HG03175 (cell line): ENCODE results near the gene PPHLN1.
"Not testable (repeated sequence)": the region's sequence is repeated elsewhere in the genome, so short reads cannot be mapped to it uniquely, and the experiment has no call there.

Source experiments
- ATAC-seq: cut with Tn5 transposase; IDR thresholded peaks from one replicate; pipeline ENCODE4 v1.9.1; 2021; ENCODE audit warnings: mild to moderate bottlenecking, moderate library complexity; ENCODE audit not compliant: unreplicated experiment

The PPHLN1 gene

DNA sequence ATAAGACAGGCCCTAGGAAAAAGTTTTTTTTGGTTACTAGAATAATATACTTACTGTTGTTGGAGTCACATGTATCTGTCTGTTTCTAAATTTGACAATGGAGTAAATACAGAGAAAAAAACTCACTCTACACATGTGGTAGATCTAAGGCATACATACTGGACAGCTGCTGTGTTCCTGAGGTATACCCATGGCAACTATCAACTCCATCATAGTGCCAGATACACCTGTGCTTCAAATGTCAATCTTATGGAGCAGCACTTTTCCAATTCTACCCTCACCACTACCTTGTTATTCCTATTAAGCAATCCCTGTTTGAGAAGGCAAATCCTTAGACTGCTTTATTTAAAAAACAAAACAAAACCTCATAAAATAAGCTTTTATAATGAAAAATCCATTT lies 3.4 kb upstream of the PPHLN1 start:
- no peak for ATAC-seq

DNA sequence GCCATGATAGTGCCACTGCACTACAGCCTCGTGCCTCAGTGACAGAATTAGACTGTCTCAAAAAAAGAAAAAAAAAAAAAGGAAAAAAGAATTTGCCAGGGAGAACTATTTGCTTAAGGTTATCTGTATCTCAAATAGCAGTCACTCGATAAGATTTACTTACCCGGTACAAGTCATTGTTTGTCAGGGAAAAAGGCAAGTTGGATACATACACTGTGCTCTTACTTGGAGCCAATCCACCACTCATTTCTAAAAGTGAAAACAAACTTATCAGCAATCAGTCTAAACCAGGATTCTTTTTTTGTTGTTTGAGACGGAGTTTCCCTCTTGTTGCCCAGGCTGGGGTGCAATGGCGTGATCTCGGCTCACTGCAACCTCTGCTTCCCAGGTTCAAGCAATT lies 2.1 kb upstream of the PPHLN1 start:
- ATAC-seq: no peak

DNA sequence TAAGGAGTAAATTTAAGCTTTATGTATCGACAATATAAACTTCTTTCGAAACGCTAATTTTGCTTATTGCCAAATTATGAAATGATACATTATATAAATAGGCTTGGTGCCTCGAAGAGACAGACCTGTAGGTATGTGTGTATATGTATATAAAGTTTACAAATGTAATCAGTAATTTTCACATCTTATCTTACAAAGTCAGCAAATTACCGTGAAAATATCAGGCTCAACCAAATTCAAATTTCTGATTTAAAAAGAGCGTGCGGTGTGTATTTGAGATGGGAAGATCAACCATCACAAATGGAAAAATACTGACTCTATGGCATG lies 678 bp upstream of the PPHLN1 start:
- ATAC-seq: no peak

- peak; percentile 41 for ATAC-seq
These were observed 717 bp downstream of the PPHLN1 start for GRCh38 chr12:42326541-42327226.

GRCh38 chr12:42327227-42327590 lies 1.2 kb downstream of the PPHLN1 start:
- ATAC-seq: no peak

- ATAC-seq: not testable (repeated sequence)
These were observed 4.1 kb downstream of the PPHLN1 start for GRCh38 chr12:42330097-42330496.

GRCh38 chr12:42332301-42333285 lies 6.6 kb downstream of the PPHLN1 start:
- peak; percentile 79 for ATAC-seq

- ATAC-seq: no peak
These were observed 10.3 kb downstream of the PPHLN1 start for GRCh38 chr12:42336286-42336685.

GRCh38 chr12:42338280-42338679 lies 12.3 kb downstream of the PPHLN1 start:
- ATAC-seq: no peak

GRCh38 chr12:42342028-42342427 lies 16.1 kb downstream of the PPHLN1 start:
- ATAC-seq: no peak

GRCh38 chr12:42343721-42344120 lies 17.8 kb downstream of the PPHLN1 start:
- no peak for ATAC-seq

GRCh38 chr12:42346403-42347002 lies 20.5 kb downstream of the PPHLN1 start:
- ATAC-seq: no peak

GRCh38 chr12:42349119-42350020 lies 23.4 kb downstream of the PPHLN1 start:
- not testable (repeated sequence) for ATAC-seq

DNA sequence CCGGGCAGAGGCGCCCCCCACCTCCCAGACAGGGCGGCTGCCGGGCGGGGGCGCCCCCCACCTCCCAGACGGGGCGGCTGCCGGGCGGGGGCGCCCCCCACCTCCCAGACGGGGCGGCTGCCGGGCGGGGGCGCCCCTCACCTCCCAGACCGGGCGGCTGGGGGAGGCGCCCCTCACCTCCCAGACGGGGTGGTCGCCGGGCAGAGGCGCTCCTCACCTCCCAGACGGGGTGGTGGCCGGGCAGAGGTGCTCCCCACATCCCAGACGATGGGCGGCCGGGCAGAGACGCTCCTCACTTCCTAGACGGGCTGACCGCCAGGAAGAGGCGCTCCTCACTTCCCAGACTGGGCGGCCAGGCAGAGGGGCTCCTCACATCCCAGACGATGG lies 24.0 kb downstream of the PPHLN1 start:
- not testable (repeated sequence) for ATAC-seq

- no peak for ATAC-seq
These were observed 30.4 kb downstream of the PPHLN1 start for GRCh38 chr12:42356344-42356743.

DNA sequence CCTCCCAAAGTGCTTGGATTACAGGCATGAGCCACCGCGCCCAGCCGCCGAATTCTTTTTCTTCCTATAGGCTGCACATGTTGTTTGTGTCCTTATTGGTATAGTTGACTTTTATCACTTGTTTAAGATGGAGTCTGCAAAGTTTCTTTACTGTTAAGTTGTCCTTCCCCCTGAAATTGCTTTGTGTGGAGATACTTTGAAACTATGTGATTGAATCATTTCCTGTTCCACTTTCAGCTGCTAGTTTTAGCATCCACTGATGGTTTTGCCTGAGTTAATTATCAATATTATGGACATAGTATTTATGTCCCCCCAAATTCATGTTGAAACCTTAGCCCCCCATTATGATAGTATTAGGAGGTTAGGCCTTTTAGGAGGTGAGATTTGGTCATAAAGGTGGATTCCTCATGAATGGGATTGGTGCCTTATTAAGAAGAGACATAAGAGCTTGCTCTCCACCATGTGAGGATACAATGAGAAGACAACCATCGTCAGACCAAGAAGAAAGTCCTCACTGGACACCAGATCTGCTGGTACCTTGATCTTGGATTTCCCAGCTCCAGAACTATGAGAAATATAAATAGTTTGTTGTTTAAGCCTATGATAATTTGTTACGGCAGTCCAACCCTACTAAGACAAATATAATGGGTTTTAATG lies 34.9 kb downstream of the PPHLN1 start:
- peak; percentile 85 for ATAC-seq

GRCh38 chr12:42361909-42362646 lies 36.1 kb downstream of the PPHLN1 start:
- ATAC-seq: no peak

GRCh38 chr12:42362647-42363260 lies 36.8 kb downstream of the PPHLN1 start:
- ATAC-seq: no peak

GRCh38 chr12:42364692-42365091 lies 38.7 kb downstream of the PPHLN1 start:
- no peak for ATAC-seq
